ENCODE results near the gene PAX5.

GRCh38 chr9:36996706-36997086 lies 37.4 kb downstream of the PAX5 start:
- TF ChIP-seq POLR2A (IDR thresholded peaks at IDR 0.05; ENCODE audit: low read length) (no peak), GATA1 (IDR thresholded peaks at IDR 0.05; ENCODE audit: low read depth, low read length) (no peak)
